Endodermal cell (in vitro differentiated cells): Measurements from ENCODE around the gene TTC7B. TPM values are rescaled to one million over a fixed set of nuclear protein-coding genes. Genes with fewer than 3 reads are reported as not detected.

Experiments used
- DNase-seq: peaks from one replicate; pipeline ENCODE4 v3.0.0-alpha.2; 2017
- H3K27ac ChIP-seq: 2 replicates; pipeline ENCODE4 v1.5.1; 2013; ENCODE audit warnings: mild to moderate bottlenecking, low read depth, low read length, moderate library complexity
- H3K27me3 ChIP-seq: 2 replicates; pipeline ENCODE4 v1.6.1; 2013; ENCODE audit warnings: mild to moderate bottlenecking, low read length, moderate library complexity; ENCODE audit not compliant: insufficient read depth, control insufficient read depth, poor library complexity, severe bottlenecking
- H3K36me3 ChIP-seq: 2 replicates; pipeline ENCODE4 v1.7.0; 2013; ENCODE audit warnings: mild to moderate bottlenecking, low read length, moderate library complexity; ENCODE audit not compliant: control insufficient read depth, insufficient read depth
- H3K4me1 ChIP-seq: one replicate; pipeline ENCODE4 v1.7.0; 2013; ENCODE audit warnings: low read length; ENCODE audit not compliant: control insufficient read depth, insufficient read depth
- H3K4me3 ChIP-seq: 2 replicates; pipeline ENCODE4 v1.5.1; 2013; ENCODE audit warnings: mild to moderate bottlenecking, low read length, moderate library complexity
- H3K9ac ChIP-seq: 2 replicates; pipeline ENCODE4 v1.6.1; 2013; ENCODE audit warnings: mild to moderate bottlenecking, low read length, moderate library complexity; ENCODE audit not compliant: poor library complexity, severe bottlenecking; ENCODE audit errors: extremely low read depth
- H3K9me3 ChIP-seq: 2 replicates; pipeline ENCODE4 v1.6.1; 2013; ENCODE audit warnings: mild to moderate bottlenecking, low read length, moderate library complexity; ENCODE audit not compliant: control insufficient read depth
- H3K27ac Mint-ChIP-seq: 2 replicates; pipeline ENCODE4 v1.8.0; 2020; ENCODE audit warnings: mixed read lengths
- H3K27me3 Mint-ChIP-seq: 2 replicates; pipeline ENCODE4 v1.8.0; 2021; ENCODE audit warnings: mild to moderate bottlenecking, mixed read lengths; ENCODE audit not compliant: insufficient read depth
- H3K36me3 Mint-ChIP-seq: 2 replicates; pipeline ENCODE4 v1.8.0; 2020; ENCODE audit warnings: low read depth, mixed read lengths
- H3K4me1 Mint-ChIP-seq: 2 replicates; pipeline ENCODE4 v1.8.0; 2020; ENCODE audit warnings: mixed read lengths
- H3K4me3 Mint-ChIP-seq: 2 replicates; pipeline ENCODE4 v1.8.0; 2020; ENCODE audit warnings: mild to moderate bottlenecking, moderate library complexity, mixed read lengths
- H3K9me3 Mint-ChIP-seq: 2 replicates; pipeline ENCODE4 v1.8.0; 2020; ENCODE audit warnings: mild to moderate bottlenecking, mixed read lengths
- WGBS, 2 experiments: methylation state at CpG; one replicate each; pipeline versions ENCODE4 v1.1.5 to v1.1.7; 2013; ENCODE audit warnings: missing lambda C conversion rate in 2 of 2, mixed read lengths in 1 of 2; ENCODE audit not compliant: insufficient coverage in 1 of 2, insufficient read length in 1 of 2; 5-methylcytosine and 5-hydroxymethylcytosine counted together
- total RNA-seq, 2 donors: library from RNA; stranded (reverse); fragmentation: NEBNext Ultra II Directional in 1 of 2; extraction: Animal tissue kit (Norgen Biotek cat#: 25700) in 1 of 2; gene quantifications; 2 replicates in 1 of 2; 3 replicates in 1 of 2; pipeline ENCODE4 v1.2.1, GENCODE V29; 2021
- TF ChIP-seq, protein P1 (sequence below): fragments of 200-600 bp; sonication (generic); conservative IDR thresholded peaks from 2 replicates; pipeline ENCODE4 v1.5.0; 2021; ENCODE audit warnings: antibody characterized with exemption, mild to moderate bottlenecking

The TTC7B gene
- total RNA-seq, 2 donors from 2014 or later = 51.3 to 62.6 TPM

DNA sequence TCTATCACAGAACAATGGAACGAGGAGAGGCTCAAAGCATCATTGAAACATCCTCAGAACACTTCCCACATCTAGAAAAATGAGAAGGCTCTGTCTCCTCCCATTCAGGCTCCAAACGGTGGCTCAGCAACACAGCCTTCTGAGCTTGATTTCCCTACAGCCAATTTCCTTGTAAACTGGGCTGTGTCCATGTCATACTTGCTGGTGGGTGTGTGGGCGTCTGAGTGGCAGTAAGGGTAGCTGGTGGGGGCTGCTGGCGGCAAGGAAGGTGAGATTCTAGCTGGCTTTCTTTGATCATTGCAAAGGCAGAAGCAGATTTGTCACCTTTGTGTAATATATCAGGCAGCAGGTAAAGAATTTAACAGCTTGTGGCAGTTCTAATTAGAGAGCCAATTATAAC lies 255.7 kb downstream of the TTC7B start:
- Mint-ChIP-seq H3K36me3 (peaks cover 4% of the 10 kb centered on the region), H3K27me3 (peaks cover under 1% of the 10 kb centered on the region), H3K4me3 (no peak overlapping the region), H3K4me1 (peaks cover 9% of the 10 kb centered on the region), H3K27ac (no peak overlapping the region), H3K9me3 (no peaks in the 10 kb centered on the region)
- H3K4me3 ChIP-seq = no peak overlapping the region
- peaks cover 8% of the 10 kb centered on the region for H3K4me1 ChIP-seq
- 85 to 88% methylated on average over 3 to 4 of the region's 4 CpGs for WGBS, 2 experiments
- H3K9me3 ChIP-seq = no peaks in the 10 kb centered on the region
- no peak overlapping the region for H3K27ac ChIP-seq
- TF ChIP-seq, protein P1, sequence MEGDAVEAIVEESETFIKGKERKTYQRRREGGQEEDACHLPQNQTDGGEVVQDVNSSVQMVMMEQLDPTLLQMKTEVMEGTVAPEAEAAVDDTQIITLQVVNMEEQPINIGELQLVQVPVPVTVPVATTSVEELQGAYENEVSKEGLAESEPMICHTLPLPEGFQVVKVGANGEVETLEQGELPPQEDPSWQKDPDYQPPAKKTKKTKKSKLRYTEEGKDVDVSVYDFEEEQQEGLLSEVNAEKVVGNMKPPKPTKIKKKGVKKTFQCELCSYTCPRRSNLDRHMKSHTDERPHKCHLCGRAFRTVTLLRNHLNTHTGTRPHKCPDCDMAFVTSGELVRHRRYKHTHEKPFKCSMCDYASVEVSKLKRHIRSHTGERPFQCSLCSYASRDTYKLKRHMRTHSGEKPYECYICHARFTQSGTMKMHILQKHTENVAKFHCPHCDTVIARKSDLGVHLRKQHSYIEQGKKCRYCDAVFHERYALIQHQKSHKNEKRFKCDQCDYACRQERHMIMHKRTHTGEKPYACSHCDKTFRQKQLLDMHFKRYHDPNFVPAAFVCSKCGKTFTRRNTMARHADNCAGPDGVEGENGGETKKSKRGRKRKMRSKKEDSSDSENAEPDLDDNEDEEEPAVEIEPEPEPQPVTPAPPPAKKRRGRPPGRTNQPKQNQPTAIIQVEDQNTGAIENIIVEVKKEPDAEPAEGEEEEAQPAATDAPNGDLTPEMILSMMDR = no peak
- H3K27me3 ChIP-seq = no peaks in the 10 kb centered on the region
- no peaks in the 10 kb centered on the region for H3K36me3 ChIP-seq
- no peak overlapping the region for H3K9ac ChIP-seq
- DNase-seq = no peak

DNA sequence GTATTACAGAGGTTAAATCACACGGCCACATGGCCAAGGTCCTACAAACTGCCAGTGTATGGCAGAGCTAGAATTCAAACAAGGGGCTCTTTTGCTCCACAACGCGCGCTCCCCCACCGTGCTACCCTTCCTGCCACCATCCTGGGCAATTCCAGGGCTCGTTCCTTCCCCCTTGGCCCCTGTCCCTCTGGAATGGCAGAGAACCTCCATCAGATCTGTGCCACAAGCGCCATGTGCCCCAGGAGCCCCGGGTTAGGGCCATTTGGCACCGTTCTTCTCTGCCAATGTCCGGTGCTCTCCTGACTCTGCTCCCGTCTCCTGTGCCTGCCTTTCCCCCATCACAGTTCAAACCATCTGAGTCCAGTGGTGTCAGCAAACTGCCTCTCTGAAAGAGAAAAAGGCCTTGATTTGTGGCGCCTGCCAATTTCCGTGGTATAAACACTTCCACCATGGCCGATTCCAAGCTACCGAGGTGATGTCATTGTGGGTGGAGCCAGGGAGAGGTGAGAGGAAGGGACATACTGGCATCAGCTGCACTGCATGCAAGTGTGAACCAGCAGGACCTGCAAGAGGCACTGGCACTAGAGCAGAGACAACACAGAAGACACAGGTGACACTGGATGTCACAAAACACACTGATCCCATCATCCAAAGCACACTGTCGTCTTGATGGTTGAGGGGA lies 256.3 kb downstream of the TTC7B start:
- no peak overlapping the region for H3K27ac ChIP-seq
- peaks cover 8% of the 10 kb centered on the region for H3K4me1 ChIP-seq
- H3K27me3 Mint-ChIP-seq = peaks cover 2% of the 10 kb centered on the region
- WGBS, 2 experiments = 92 to 97% methylated on average over 11 to 16 of the region's 16 CpGs
- no peak overlapping the region for H3K9ac ChIP-seq
- no peaks in the 10 kb centered on the region for H3K9me3 ChIP-seq
- TF ChIP-seq, protein P1 = no peak
- no peak overlapping the region for H3K4me3 Mint-ChIP-seq
- H3K36me3 ChIP-seq = no peaks in the 10 kb centered on the region
- no peaks in the 10 kb centered on the region for H3K27me3 ChIP-seq
- peaks cover 4% of the 10 kb centered on the region for H3K36me3 Mint-ChIP-seq
- H3K4me3 ChIP-seq = no peak overlapping the region
- H3K27ac Mint-ChIP-seq = no peak overlapping the region
- H3K9me3 Mint-ChIP-seq = no peaks in the 10 kb centered on the region
- peaks cover 11% of the 10 kb centered on the region for H3K4me1 Mint-ChIP-seq
- no peak for DNase-seq

DNA sequence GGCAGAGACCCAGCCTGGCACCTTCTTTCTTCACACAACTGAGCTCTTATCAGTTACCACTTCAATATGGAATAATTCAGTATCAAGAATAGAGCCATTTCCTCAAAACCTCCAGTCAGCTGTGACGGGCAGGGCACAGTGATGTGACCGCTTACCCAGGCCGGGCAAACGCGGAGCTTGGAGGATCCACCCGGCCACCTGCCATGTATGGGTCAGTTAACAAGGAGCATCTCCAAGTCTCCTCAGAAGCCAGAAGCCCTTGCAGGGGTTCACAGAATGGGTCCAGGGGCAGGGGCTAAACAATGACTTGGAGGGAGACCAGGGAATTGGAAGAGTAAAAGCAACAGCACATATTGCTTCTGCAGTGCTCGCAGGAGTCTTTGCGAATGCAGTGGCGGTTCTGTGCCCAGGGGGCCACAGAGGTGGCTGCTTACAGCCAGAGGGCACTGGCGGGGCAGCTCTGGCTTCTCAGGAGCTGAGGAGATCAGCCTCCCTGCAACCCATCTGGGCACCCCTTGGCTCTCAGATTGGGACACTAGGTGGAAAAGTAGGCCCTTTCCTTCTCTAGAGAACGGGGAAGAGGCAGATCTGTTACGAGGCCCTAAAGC lies 257.1 kb downstream of the TTC7B start:
- no peak for DNase-seq
- peaks cover 11% of the 10 kb centered on the region for H3K4me1 Mint-ChIP-seq
- Histone ChIP-seq H3K27me3 (no peaks in the 10 kb centered on the region), H3K4me1 (peaks cover 8% of the 10 kb centered on the region), H3K9ac (no peak overlapping the region), H3K36me3 (no peaks in the 10 kb centered on the region), H3K27ac (no peak overlapping the region), H3K4me3 (no peak overlapping the region), H3K9me3 (no peaks in the 10 kb centered on the region)
- H3K27me3 Mint-ChIP-seq = peaks cover 2% of the 10 kb centered on the region
- no peaks in the 10 kb centered on the region for H3K9me3 Mint-ChIP-seq
- peaks cover 4% of the 10 kb centered on the region for H3K36me3 Mint-ChIP-seq
- H3K4me3 Mint-ChIP-seq = no peak overlapping the region
- WGBS, 2 experiments = 91 to 96% methylated on average over 6 to 12 of the region's 12 CpGs
- TF ChIP-seq, protein P1 = no peak
- H3K27ac Mint-ChIP-seq = no peak overlapping the region
